NB4 (cell line): ENCODE measurements around the gene SEPTIN10.

Experiments used
- DNase-seq: peaks from one replicate; pipeline ENCODE4 v3.0.0; 2010; ENCODE audit warnings: low read depth
- H3K4me3 ChIP-seq: one replicate; pipeline ENCODE4 v1.5.1; 2011; ENCODE audit warnings: mild to moderate bottlenecking, low read depth, low read length, moderate library complexity
- MYC ChIP-seq: IDR thresholded peaks from 2 replicates; pipeline ENCODE4 v1.6.1; 2011; ENCODE audit warnings: low read depth, low read length
- POLR2A ChIP-seq: IDR thresholded peaks from 2 replicates; pipeline ENCODE4 v1.6.1; 2011; ENCODE audit warnings: mild to moderate bottlenecking; ENCODE audit not compliant: insufficient read length; ENCODE audit errors: extremely low read depth
- TF ChIP-seq, protein P1 (sequence below): IDR thresholded peaks from 2 replicates; pipeline ENCODE4 v1.6.1; 2011; ENCODE audit warnings: low read depth, low read length
- TF ChIP-seq, protein P2 (sequence below): IDR thresholded peaks from one replicate; pipeline ENCODE4 v1.5.1; 2012; ENCODE audit warnings: low read depth, low read length

SEPTIN10 gene

DNA sequence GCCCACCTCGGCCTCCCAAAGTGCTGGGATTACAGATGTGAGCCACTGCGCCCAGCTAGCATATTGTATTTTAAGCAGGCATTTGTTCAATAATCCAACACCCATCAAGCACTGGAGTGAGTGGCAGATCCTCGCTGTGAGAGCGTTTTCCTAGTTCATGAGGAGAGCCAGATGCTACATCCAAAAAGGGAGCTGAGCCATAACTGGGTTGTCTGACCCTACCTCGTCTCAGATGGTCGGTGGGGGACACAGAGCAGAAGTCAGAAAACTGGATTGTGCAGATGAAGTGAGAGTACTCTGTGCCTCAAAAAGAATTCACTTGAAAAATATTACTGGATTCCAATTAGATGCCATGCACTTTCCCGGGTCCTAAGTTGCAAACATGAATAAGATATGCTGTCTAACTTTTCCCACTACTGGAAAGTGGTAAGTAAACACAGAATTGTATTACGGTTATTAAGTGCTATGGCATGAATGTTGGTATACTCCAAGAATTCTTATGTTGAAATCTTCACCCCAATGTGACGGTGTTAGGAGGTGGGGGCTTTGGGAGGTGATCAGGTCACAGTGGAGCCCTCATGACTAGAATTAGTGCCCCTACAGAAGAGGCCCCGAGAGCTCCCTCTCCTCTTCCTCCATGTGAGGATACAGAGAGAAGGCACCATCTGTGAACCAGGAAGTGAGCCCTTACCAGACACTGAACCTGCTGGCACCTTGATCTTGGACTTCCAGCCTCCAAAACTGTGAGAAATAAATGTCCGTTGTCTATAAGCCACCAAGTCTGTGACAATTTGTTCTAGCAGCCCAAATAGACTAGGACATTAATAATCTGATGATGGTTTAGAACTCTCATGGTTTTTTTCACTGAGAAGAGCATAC lies 21.9 kb upstream of the SEPTIN10 start:
- H3K4me3 ChIP-seq = no peak overlapping the region
- TF ChIP-seq POLR2A (no peak), MYC (no peak)
- TF ChIP-seq, protein P1, sequence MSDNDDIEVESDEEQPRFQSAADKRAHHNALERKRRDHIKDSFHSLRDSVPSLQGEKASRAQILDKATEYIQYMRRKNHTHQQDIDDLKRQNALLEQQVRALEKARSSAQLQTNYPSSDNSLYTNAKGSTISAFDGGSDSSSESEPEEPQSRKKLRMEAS = no peak
- TF ChIP-seq, protein P2, sequence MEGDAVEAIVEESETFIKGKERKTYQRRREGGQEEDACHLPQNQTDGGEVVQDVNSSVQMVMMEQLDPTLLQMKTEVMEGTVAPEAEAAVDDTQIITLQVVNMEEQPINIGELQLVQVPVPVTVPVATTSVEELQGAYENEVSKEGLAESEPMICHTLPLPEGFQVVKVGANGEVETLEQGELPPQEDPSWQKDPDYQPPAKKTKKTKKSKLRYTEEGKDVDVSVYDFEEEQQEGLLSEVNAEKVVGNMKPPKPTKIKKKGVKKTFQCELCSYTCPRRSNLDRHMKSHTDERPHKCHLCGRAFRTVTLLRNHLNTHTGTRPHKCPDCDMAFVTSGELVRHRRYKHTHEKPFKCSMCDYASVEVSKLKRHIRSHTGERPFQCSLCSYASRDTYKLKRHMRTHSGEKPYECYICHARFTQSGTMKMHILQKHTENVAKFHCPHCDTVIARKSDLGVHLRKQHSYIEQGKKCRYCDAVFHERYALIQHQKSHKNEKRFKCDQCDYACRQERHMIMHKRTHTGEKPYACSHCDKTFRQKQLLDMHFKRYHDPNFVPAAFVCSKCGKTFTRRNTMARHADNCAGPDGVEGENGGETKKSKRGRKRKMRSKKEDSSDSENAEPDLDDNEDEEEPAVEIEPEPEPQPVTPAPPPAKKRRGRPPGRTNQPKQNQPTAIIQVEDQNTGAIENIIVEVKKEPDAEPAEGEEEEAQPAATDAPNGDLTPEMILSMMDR = no peak
- no peak for DNase-seq

DNA sequence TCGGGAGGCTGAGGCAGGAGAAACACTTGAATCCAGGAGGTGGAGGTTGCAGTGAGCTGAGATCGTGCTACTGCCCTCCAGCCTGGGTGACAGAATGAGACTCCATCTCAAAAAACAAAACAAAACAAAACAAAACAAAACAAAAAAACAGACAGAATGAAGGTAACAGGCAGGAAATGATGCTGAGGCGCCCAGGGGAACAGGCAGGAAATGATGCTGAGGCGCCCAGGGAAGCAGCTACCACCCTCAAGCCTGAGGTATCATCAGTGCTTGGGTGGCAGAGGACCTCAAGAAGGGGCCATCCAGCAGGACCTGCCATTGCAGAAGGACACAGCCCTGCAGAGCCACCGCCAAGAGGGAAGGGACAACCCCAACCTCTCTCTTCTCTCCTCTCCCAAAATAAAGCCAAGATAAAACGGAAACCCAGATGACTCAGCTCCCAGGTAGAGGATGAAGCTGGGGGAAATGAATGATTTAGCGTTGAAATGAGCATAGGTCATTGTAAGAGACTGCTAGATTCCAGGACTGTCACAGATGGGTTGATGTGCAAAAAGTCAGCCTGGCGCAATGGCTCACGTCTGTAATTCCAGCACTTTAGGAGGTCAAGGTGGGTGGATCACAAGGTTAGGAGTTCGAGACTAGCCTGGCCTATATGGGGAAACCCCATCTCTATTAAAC lies 19.7 kb upstream of the SEPTIN10 start:
- no peak for DNase-seq
- H3K4me3 ChIP-seq = no peak overlapping the region
- no peak for TF ChIP-seq MYC
- TF ChIP-seq, protein P2 = no peak
- TF ChIP-seq POLR2A = no peak

DNA sequence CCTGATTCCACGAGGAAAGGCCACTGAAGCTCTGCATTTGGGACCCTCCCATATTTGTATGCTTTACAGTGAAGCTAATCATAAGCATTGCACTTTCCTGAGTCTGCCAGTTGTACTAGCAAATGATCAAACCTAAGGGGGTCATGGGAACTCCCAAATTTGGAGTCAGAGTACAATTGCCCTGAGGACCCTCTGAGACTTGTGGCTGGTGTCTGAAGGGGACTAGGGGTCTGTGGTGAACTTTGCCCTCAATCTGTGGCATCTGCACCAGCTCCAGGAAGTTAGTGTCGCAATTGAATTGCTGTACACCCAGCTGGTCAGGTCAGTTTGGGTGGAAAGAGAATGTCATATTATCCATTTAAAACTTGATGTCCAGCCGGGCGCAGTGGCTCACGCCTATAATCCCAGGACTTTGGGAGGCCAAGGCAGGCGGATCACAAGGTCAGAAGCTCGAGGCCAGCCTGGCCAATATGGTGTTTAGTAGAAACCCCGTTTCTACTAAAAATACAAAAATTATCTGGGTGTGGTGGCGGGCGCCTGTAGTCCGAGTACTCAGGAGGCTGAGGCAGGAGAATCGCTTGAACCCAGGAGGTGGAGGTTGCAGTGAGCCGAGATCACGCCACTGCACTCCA lies 18.5 kb upstream of the SEPTIN10 start:
- TF ChIP-seq POLR2A = no peak
- TF ChIP-seq MYC = no peak
- TF ChIP-seq, protein P1 = no peak
- TF ChIP-seq, protein P2 = no peak
- DNase-seq = peak; percentile 33
- no peak overlapping the region for H3K4me3 ChIP-seq

DNA sequence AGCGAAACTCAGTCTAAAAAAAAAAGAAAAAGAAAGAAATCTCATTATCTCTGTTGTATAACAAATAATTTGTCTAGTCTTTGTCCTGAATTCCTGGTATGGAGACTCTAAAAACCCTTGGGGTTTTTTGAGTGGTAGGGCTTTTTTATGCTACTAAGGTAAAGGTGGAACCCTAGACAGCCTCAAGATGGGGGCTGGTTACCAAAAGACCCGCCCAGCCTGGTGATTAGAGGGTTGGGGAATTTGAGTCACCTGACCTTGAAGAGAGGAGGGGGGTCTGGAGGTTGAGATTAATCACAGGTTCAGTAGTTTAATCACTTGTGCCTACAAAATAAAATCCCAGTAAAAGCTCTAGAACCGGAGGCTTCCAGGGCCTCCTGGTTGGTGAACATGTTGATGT lies 18.0 kb upstream of the SEPTIN10 start:
- no peak for DNase-seq
- no peak overlapping the region for H3K4me3 ChIP-seq
- TF ChIP-seq POLR2A (no peak), MYC (no peak)
- TF ChIP-seq, protein P2 = no peak
- TF ChIP-seq, protein P1 = no peak

DNA sequence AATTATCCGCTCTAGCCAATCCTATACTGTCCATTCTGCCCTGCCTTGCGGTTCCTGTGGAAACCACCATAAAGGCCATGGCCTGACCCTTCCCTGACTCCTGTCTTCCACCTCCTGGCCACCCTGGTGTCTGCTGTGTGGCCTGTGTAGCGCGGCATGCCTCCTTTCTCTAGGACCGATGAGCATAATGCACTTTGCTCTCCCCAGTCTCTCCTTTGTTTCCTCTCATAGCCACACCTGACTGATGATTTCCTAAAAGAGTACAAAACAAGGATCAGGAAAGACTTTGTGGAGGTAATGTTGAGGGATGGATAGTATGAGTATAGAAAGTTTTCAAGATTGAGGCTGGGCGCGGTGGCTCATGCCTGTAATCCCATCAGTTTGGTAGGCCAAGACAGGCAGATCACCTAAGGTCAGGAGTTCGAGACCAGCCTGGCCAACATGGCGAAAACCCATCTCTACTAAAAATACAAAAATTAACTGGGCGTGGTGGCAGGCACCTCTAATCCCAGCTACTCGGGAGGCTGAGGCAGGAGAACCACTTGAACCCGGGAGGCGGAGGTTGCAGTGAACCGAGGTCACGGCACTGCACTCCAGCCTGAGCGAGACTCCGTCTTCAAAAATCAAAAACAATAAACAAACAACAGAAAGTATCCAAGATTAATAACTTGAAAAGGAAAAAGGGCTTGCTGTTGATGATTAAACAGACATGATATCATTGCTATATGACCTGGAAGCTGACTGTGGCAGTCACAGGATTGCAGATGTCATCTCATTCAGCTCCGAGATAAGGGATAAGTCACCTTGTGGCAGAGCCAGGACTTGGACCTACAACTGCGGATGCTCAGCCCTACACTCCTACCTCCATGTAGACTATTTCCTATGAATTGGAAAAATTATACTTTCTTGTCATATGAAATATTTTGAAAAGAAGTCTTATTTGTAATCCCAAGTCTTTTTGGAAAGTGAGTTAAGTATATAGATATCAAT lies 17.0 kb upstream of the SEPTIN10 start:
- no peak for DNase-seq
- TF ChIP-seq, protein P2 = no peak
- TF ChIP-seq, protein P1 = no peak
- TF ChIP-seq POLR2A (no peak), MYC (no peak)
- no peak overlapping the region for H3K4me3 ChIP-seq
